ENCODE results near the gene CRLF1.
"Not testable (repeated sequence)": the region's sequence is repeated elsewhere in the genome, so short reads cannot be mapped to it uniquely, and the experiment has no call there.

Gene CRLF1

DNA sequence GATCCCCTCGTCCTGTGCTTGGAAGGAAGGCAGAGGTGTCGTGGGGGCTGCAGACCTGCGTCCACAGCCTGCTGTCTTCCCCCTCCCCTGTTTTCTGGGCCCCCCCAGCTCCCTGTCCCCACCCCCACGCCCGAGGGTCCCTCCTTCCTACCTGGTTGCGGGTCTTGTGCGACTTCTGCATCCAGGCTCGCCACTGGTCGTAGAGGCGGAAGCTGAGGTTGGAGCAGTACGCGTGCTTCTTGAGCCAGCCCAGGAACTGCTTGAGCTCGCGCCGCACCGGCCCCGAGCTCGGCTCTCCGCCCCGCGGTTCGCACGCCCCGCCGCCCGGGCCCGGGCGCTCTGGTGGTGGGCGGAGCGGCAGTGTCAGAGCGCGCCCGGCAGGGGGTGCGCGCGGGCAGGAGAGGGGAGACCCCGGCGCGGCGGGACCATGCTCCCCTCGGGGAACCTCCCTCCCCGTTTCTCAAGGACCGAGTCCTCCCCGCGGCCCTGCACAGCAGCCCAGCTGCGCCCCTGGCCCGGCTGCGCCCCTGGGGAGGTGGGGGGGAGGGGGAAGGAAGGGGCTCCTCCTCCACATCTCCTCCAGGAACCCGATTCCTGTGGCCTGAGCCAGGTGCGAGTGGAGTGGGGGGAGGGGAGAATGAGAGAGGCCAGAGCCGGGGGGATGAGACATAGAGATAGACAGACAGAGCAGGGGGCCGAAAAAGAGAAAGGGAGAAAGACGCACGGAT lies 12.3 kb downstream of the CRLF1 start:
- no peak overlapping the region for H3K27ac ChIP-seq
- no peak for DNase-seq (ENCODE audit: low read depth, low spot score)

DNA sequence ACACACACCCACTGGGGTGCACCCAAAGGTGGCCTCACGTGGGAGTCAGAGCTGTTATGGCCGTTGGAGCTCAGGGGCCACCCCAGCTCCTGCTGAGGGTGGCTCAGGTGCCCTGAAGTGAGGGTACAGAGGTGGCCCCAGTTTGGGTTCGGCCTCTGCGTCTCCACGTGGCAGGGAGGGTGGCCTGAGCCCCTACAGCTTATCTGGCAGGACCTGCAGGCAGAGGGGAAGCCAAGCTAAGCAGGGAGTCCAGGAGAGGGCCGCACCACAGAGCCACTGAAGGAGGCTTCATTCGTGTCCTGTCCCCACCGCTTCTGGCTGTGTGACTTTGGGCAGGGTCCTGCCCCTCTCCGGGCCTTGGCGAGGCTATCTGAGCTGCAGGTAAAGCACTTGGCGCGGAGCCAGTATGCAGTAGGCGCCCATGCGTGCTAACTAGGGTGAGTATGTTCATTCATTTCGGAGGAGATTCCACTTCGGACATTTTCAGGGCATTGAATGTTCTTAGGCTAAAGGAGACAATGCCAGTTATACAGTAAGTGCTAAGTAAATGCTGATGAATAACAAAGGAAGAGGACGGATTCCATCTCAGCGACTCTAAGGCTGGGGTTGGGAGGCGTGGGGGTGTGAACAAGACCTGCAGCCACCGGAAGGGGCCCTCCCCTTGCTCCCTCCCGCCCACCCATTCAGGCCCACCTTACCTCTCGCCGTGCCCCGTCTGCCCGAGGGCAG lies 13.1 kb downstream of the CRLF1 start:
- no peak for DNase-seq (ENCODE audit: low read depth, low spot score)
- no peak overlapping the region for H3K27ac ChIP-seq

DNA sequence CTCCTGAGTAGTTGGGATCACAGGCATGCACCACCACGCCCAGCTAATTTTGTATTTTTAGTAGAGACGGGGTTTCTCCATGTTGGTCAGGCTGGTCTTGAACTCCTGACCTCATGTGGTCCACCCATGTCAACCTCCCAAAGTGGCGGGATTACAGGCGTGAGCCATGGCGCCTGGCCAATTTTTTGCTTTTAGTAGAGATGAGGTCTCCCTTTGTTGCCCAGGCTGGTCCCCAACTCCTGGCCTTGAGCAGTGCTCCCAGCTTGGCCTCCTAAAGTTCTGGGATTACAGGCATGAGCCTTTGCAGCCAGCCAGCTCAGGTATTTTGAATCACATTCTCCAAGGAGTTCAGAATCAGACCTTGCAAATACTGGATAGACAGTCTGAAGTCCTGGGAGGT lies 13.9 kb downstream of the CRLF1 start:
- not testable (repeated sequence) for H3K27ac ChIP-seq

GRCh38 chr19:18591735-18592385 lies 14.7 kb downstream of the CRLF1 start:
- H3K27ac ChIP-seq, result no peak overlapping the region
- DNase-seq (ENCODE audit: low read depth, low spot score), result no peak

More for the DNA sequence above, 13.9 kb downstream of the CRLF1 start:
- not testable (repeated sequence) for DNase-seq (ENCODE audit: low read depth, low spot score)

DNA sequence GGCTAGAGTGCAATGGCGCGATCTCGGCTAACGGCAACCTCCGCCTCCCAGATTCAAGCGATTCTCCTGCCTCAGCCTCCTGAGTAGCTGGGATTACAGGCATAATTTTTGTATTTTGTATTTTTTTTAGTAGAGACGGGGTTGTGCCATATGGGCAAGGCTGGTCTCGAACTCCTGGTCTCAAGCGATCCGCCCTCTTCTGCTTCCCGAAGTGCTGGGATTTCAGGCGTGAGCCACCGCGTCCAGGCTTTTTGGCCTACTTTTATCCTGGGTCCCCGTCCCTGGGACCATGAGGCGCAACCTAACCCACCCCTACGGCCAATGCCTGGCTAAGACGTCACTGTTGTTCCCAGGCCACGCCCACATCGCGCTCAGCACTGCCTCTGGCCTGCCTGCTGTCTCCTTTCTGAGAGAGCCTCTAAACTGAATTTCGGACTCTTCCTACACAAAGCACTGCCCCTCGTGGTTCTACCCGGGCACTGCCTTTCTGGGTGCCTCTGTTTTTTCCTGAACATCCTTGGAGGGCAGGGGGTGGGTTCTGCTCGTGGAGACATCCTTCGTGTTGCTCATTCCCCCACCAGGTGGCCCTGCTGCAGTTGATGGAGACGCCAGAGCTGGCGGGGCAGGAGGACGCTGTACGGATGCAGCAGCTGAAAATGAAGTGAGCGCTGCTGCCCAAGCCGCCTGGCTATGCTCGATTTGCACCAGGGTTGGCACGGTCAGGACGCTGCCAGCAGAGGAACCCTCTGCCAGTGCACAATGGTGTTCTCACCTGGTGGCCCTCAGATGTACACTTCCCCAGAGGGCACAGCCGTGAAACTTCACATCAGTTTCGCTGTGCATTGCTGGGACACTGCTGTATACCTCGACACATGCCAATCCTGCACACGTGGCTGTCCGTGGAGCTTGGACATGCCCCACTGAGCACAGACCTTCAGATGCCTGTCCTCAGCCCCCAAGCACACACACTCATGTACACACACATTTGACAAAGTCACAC lies 16.0 kb downstream of the CRLF1 start:
- DNase-seq (ENCODE audit: low read depth, low spot score), result no peak
- no peak overlapping the region for H3K27ac ChIP-seq

GRCh38 chr19:18589380-18590272 lies 17.0 kb downstream of the CRLF1 start:
- H3K27ac ChIP-seq, result peak overlapping the region; percentile 79
- DNase-seq (ENCODE audit: low read depth, low spot score), result peak; percentile 31

DNA sequence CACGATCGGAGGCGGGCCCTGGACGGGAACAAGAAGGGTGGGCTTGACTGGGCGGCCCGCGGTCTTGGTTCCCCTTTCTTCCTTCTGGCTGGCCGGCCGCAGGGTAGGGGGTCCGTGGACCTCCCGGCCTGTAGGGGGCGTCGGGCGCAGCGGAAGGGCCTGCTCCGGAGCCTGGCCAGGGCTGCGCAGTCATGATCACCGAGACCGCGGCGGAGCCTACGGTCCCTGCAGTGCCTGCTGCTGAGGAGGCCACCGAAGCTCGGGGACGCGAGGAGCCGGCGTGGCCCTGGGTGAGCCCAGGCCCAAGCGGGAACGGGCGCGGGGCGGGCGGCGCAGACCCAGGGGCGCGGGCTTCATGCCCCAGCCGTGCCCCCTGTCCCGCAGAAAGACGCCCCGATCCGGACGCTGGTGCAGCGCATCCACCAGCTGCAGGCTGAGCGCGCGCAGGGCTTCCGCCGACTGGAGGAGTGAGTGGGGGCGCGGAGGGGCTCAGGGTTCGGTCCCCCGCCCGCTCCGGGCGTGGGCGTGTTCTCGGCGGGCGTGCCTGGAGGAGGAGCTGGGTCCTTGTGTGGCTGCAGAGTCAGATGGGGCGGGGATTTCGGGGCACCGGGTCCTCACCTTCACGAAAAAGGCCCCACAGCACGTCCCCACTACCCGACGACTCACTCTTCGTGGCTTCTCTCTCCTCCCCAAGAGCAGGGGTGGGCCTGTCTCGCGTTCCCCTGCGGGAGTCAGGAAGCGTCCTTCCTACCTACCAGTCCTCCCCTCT lies 17.8 kb downstream of the CRLF1 start, which contains the start of gene REX1BD:
REX1BD (plus strand) TSS at position 188 of the 769 bp plus-strand sequence; CDS start at position 192, 4 bp downstream.
- peak within 1 kb of the TSS; percentile 79 for H3K27ac ChIP-seq
- DNase-seq (ENCODE audit: low read depth, low spot score), result no peak

DNA sequence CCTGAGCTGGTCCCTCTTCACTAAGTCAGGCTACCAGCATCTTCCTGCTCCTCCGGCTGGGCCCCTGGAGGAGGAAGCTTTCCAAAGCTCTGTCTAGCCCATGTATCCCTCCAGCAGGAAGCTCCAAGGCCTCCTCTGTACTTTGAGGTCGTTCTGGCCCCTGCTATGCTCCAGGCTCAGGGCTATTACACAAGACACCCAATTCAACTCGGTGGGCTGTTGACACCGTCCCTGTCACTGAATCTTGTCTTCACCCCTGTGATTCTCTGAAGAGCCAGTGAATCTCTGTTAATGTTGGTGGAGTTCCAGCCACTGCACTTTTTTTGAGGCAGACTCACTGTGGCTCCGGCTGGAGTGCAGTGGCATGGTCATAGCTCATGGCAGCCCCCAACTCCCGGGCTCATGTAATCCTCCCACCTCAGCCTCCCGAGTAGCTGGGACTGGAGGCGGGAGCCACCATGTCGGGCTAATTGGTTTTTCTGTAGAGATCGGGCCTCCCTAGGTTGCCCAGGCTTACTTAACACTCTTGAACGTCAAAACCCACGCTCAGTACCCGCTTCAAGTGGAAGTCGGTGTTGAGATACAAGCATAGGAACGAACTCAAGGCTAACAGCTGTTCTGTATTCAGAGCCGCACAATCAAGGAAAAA lies 18.5 kb downstream of the CRLF1 start:
- no peak for DNase-seq (ENCODE audit: low read depth, low spot score)
- peak overlapping the region; percentile 79 for H3K27ac ChIP-seq

- no peak for DNase-seq (ENCODE audit: low read depth, low spot score)
- H3K27ac ChIP-seq, result no peak overlapping the region
Measured at GRCh38 chr19:18587561-18587960, 19.0 kb downstream of the CRLF1 start.

DNA sequence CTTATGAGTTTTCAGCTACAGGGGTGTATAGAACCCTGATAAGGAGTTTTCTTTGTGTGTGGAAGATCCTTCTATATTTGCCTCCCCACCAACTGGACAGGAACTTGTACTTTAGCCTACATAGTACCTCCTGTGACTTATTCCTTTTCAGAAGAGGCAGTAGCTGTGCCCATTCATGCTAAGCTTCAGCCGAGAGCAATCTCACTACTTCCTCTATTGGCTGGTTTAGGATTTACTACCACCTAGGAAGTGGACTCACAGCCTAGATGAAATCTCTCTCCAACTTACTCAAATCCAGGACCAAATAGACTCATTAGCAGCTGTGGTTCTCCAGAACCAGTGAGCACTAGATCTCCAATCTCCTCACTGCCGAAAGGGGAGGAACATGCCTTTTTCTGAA lies 20.3 kb downstream of the CRLF1 start:
- no peak for DNase-seq (ENCODE audit: low read depth, low spot score)

DNA sequence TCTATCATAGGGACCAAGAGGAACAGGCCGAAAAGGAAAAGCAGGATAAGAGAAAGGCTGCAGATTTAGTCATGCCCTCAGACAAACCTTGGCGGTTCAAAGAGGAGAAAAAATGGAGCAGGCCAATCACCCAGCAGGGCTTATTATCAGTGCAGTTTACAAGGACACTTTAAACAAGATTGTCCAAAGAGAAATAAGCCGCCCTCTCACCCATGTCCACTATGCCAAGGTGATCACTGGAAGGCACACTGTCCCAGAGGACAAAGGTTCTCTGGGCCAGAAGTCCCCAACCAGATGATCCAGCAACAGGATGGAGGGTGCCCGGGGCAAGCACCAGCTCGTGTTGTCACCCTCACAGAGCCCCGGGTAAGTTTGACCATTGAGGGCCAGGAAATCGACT lies 26.3 kb downstream of the CRLF1 start:
- no peak for DNase-seq (ENCODE audit: low read depth, low spot score)
- H3K27ac ChIP-seq, result no peak overlapping the region

More for the DNA sequence above, 20.3 kb downstream of the CRLF1 start:
- no peak overlapping the region for H3K27ac ChIP-seq

DNA sequence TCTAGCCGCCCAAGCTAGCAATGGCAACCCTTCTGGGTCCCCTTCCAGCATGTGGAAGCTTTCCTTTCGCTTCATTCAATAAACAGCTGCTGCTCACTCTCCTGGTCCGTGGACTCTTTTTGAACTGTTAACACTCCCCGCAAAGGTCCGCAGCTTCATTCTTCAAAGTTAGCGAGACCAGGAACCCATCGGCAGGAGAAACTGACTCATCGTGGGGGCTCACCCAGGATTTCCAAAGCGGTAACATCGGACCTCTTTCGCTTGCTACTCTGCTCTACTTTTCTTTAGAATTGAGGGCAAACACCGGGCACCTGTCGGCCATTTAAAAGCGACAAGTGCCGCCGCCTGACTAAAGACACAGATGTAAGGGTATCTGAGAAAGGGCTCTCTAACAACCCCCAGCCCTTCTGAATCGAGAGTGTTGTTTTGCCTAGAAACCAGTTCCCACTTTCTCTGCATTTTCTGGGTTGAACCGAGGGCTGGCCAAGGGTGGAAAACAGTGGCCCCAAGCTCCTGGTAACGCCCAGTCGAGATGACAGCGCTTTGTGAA lies 29.2 kb downstream of the CRLF1 start:
- no peak overlapping the region for H3K27ac ChIP-seq
- DNase-seq (ENCODE audit: low read depth, low spot score), result no peak

GRCh38 chr19:18576383-18576782 lies 30.2 kb downstream of the CRLF1 start:
- H3K27ac ChIP-seq, result no peak overlapping the region
- no peak for DNase-seq (ENCODE audit: low read depth, low spot score)

GRCh38 chr19:18574691-18575291 lies 31.8 kb downstream of the CRLF1 start:
- no peak for DNase-seq (ENCODE audit: low read depth, low spot score)
- no peak overlapping the region for H3K27ac ChIP-seq

GRCh38 chr19:18571564-18572344 lies 34.8 kb downstream of the CRLF1 start, which contains the start of gene UBA52:
UBA52 (plus strand) TSS chr19:18571857; CDS start chr19:18573301, 1,444 bp downstream.
- peak; percentile 86 for DNase-seq (ENCODE audit: low read depth, low spot score)
- peak within 1 kb of the TSS; percentile 83 for H3K27ac ChIP-seq

DNA sequence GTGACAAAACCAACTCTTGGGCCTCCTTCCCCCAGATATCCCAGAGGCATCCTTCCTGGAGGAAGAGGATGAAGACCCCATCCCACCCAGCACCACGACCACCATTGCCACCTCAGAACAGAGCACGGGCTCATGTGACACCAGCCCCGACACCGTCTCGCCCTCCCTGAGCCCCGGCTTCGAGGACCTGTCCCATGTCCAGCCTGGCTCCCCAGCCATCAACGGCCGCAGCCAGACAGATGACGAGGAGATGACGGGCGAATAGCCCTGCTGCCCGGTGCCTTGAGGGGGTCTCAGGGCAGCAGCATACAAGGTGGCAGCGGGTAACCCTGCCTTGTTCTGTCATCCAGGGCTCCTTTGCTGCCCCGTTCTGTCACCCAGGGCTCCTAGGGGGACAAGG lies 38.2 kb downstream of the CRLF1 start:
- DNase-seq (ENCODE audit: low read depth, low spot score), result no peak

More for the DNA sequence above, 38.2 kb downstream of the CRLF1 start:
- H3K27ac ChIP-seq, result no peak overlapping the region

Measured in epithelial cell of prostate (primary cell).